WTC11 (cell line): ENCODE data around the gene KRT76. TPM values are rescaled to one million over a fixed set of nuclear protein-coding genes. Genes with fewer than 3 reads are reported as not detected.

Source experiments
- ATAC-seq: fragments of 200-7000 bp; cut with Tn5 transposase; 2 replicates; pipeline ENCODE4 v1.10.0; 2021; ENCODE audit warnings: mild to moderate bottlenecking, moderate library complexity
- CTCF ChIA-PET: fragments of 300-600 bp; sonication (Branson Sonifier 250); formaldehyde crosslinking; loops from one replicate; lab custom pipeline; 2021; ENCODE audit warnings: antibody characterized with exemption; lab: Charles Lee
- POLR2A ChIA-PET: fragments of 350-600 bp; sonication (Branson Sonifier 250); formaldehyde crosslinking; loops from one replicate; lab custom pipeline; 2021; ENCODE audit warnings: antibody characterized with exemption; lab: Charles Lee
- DNase-seq: peaks from one replicate; pipeline ENCODE4 v3.0.0; 2021; ENCODE audit warnings: low spot score
- H3K27ac Mint-ChIP-seq: 2 replicates; pipeline ENCODE4 v1.8.0; 2021; ENCODE audit warnings: mixed read lengths
- H3K27me3 Mint-ChIP-seq: 2 replicates; pipeline ENCODE4 v1.8.0; 2021; ENCODE audit warnings: low read depth, mild to moderate bottlenecking, moderate library complexity, mixed read lengths
- H3K36me3 Mint-ChIP-seq: 2 replicates; pipeline ENCODE4 v1.8.0; 2021; ENCODE audit warnings: mixed read lengths
- H3K4me1 Mint-ChIP-seq: 2 replicates; pipeline ENCODE4 v1.8.0; 2022; ENCODE audit warnings: mixed read lengths
- H3K4me3 Mint-ChIP-seq: 2 replicates; pipeline ENCODE4 v1.8.0; 2021; ENCODE audit warnings: mild to moderate bottlenecking, moderate library complexity, mixed read lengths
- H3K9me3 Mint-ChIP-seq: 2 replicates; pipeline ENCODE4 v1.8.0; 2021; ENCODE audit warnings: mixed read lengths
- AFF4 ChIP-seq: sonication (generic); formaldehyde crosslinking; IDR thresholded peaks from 2 replicates; pipeline ENCODE4 v1.8.1; 2023; ENCODE audit warnings: mild to moderate bottlenecking, missing genetic modification reagents, borderline replicate concordance
- CREM ChIP-seq: sonication (generic); formaldehyde crosslinking; IDR thresholded peaks from 2 replicates; pipeline ENCODE4 v1.8.1; 2022; ENCODE audit warnings: mild to moderate bottlenecking, missing genetic modification reagents, moderate library complexity
- EMX1 ChIP-seq: fragments of 250-450 bp; sonication (Bioruptor Pico); IDR thresholded peaks from 2 replicates; pipeline ENCODE4 v1.8.0; 2021; ENCODE audit warnings: mild to moderate bottlenecking
- FOXP1 ChIP-seq: sonication (generic); formaldehyde crosslinking; IDR thresholded peaks from 2 replicates; pipeline ENCODE4 v1.8.0; 2022; ENCODE audit warnings: missing genetic modification reagents, mild to moderate bottlenecking, moderate library complexity, borderline replicate concordance
- GABPB1 ChIP-seq: sonication (generic); formaldehyde crosslinking; IDR thresholded peaks from 2 replicates; pipeline ENCODE4 v1.8.1; 2023; ENCODE audit warnings: mild to moderate bottlenecking, missing genetic modification reagents
- GRHL2 ChIP-seq: fragments of 250-450 bp; sonication (Bioruptor Pico); IDR thresholded peaks from 2 replicates; pipeline ENCODE4 v1.8.0; 2022; ENCODE audit warnings: mild to moderate bottlenecking, moderate library complexity; ENCODE audit not compliant: insufficient replicate concordance, severe bottlenecking
- GTF2I ChIP-seq: fragments of 250-450 bp; sonication (Bioruptor Pico); conservative IDR thresholded peaks from 2 replicates; pipeline ENCODE4 v1.4.0; 2021; ENCODE audit warnings: mild to moderate bottlenecking
- JAZF1 ChIP-seq: fragments of 250-450 bp; sonication (Bioruptor Pico); IDR thresholded peaks from 2 replicates; pipeline ENCODE4 v1.9.0; 2021; ENCODE audit warnings: moderate library complexity, mild to moderate bottlenecking, inconsistent platforms
- JUN ChIP-seq: sonication (generic); formaldehyde crosslinking; IDR thresholded peaks from 2 replicates; pipeline ENCODE4 v1.8.0; 2023; ENCODE audit warnings: mild to moderate bottlenecking, missing genetic modification reagents
- NFYB ChIP-seq: sonication (generic); formaldehyde crosslinking; conservative IDR thresholded peaks from 2 replicates; pipeline ENCODE4 v1.8.0; 2022; ENCODE audit warnings: low read depth, missing genetic modification reagents
- PRDM15 ChIP-seq: sonication (generic); formaldehyde crosslinking; IDR thresholded peaks from 2 replicates; pipeline ENCODE4 v1.8.0; 2022; ENCODE audit warnings: missing genetic modification reagents
- SMAD4 ChIP-seq: sonication (generic); formaldehyde crosslinking; IDR thresholded peaks from 2 replicates; pipeline ENCODE4 v1.8.0; 2022; ENCODE audit warnings: mild to moderate bottlenecking, missing genetic modification reagents
- TP53 ChIP-seq: sonication (generic); formaldehyde crosslinking; IDR thresholded peaks from 2 replicates; pipeline ENCODE4 v1.8.1; 2023; ENCODE audit warnings: mild to moderate bottlenecking, missing genetic modification reagents
- ZBTB21 ChIP-seq: sonication (generic); formaldehyde crosslinking; IDR thresholded peaks from 2 replicates; pipeline ENCODE4 v1.8.1; 2023; ENCODE audit warnings: mild to moderate bottlenecking, missing genetic modification reagents, borderline replicate concordance
- ZNF263 ChIP-seq: sonication (generic); formaldehyde crosslinking; IDR thresholded peaks from 2 replicates; pipeline ENCODE4 v1.8.1; 2022; ENCODE audit warnings: low read depth, mild to moderate bottlenecking, moderate library complexity, missing genetic modification reagents
- ZSCAN18 ChIP-seq: fragments of 250-450 bp; sonication (Bioruptor Pico); IDR thresholded peaks from 2 replicates; pipeline ENCODE4 v2.1.2; 2022; ENCODE audit warnings: mild to moderate bottlenecking, moderate library complexity
- total RNA-seq: library from RNA; stranded (reverse); gene quantifications from 3 replicates; pipeline ENCODE4 v1.2.3, GENCODE V29; 2021

KRT76 gene
- total RNA-seq, 1 experiment from 2014 or later, result not detected

GRCh38 chr12:52759695-52760094, 17.4 kb downstream of the KRT76 start (continued):
- no peak for TF ChIP-seq ZBTB21
- TF ChIP-seq AFF4 (CRISPR knock-in tag), result no peak
- no peak for TF ChIP-seq EMX1 (CRISPR knock-in tag)
- TF ChIP-seq GRHL2, result no peak
- TF ChIP-seq ZNF263 (CRISPR knock-in tag), result no peak

- Mint-ChIP-seq H3K36me3 (peaks cover 18% of the 10 kb centered on the region), H3K27me3 (peaks cover 18% of the 10 kb centered on the region)
- ATAC-seq, result no peak
- TF ChIP-seq GABPB1 (CRISPR knock-in tag), result no peak
- no peak for TF ChIP-seq TP53 (CRISPR knock-in tag)
- TF ChIP-seq, all 79 proteins: peak for 0
- H3K4me3 Mint-ChIP-seq, result no peak overlapping the region
- H3K4me1 Mint-ChIP-seq, result no peaks in the 10 kb centered on the region
- H3K27ac Mint-ChIP-seq, result no peak overlapping the region
- H3K9me3 Mint-ChIP-seq, result no peaks in the 10 kb centered on the region; the same call in none of the 2 replicates
- ChIA-PET POLR2A (no interaction called here), CTCF (interaction anchor here (0.6 to 1.5 kb wide), 8 partner anchors 9 to 173 kb away, joined by 3 to 8 read pairs (median 3); no protein-coding TSS in a partner anchor)
- DNase-seq, result no peak
Measured at GRCh38 chr12:52759218-52759617, 17.9 kb downstream of the KRT76 start.

GRCh38 chr12:52757449-52758176, 19.5 kb downstream of the KRT76 start:
- Mint-ChIP-seq H3K27ac (no peak overlapping the region), H3K27me3 (peaks cover 23% of the 10 kb centered on the region)
- POLR2A ChIA-PET, result no interaction called here

More at GRCh38 chr12:52757449-52758176, 19.5 kb downstream of the KRT76 start:
- CTCF ChIA-PET, result no interaction called here
- Mint-ChIP-seq H3K4me1 (no peaks in the 10 kb centered on the region), H3K36me3 (peaks cover 16% of the 10 kb centered on the region), H3K9me3 (peaks cover 3% of the 10 kb centered on the region), H3K4me3 (no peak overlapping the region)
- DNase-seq, result no peak
- no peak for ATAC-seq
- TF ChIP-seq PRDM15 (CRISPR knock-in tag), result no peak
- no peak for TF ChIP-seq FOXP1
- no peak for TF ChIP-seq GTF2I (CRISPR knock-in tag)
- no peak for TF ChIP-seq JAZF1 (CRISPR knock-in tag)
- no peak for TF ChIP-seq ZSCAN18
- TF ChIP-seq NFYB (CRISPR knock-in tag), result no peak
- no peak for TF ChIP-seq JUN (CRISPR knock-in tag)
- TF ChIP-seq CREM (CRISPR knock-in tag), result no peak
- no peak for TF ChIP-seq SMAD4 (CRISPR knock-in tag)
